Measurements from ENCODE around the gene SEMA4B.

SEMA4B gene

DNA sequence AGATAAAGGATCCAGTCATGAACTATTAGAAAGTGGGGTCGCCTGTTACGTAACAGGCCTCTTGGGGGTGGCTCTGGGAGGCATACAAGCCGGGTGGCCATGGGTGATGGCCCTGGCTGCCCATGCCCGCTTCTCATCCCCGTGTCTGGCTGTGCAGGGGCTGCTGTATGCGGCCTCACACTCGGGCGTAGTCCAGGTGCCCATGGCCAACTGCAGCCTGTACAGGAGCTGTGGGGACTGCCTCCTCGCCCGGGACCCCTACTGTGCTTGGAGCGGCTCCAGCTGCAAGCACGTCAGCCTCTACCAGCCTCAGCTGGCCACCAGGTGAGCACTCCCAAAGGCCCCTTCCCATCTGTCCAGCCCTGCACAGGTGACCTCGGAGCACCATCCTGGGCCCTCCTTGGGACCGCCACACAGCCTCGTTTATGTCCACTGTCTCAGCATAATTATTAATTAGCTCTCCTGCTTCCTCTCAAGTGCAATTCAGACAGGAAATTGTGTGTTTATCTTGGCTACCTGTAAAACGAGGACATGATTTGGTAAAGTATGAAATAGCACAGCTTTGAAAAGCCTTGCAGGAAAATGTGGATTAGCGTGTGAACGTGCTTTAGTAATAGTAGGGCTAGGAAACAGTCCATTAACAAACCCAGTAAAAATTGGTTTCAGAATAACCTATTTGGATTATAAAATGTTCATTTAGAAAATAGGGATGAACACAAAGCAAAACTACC is 24.5 kb downstream of the SEMA4B start:
- no peak for DNase-seq (ENCODE audit: low read depth in 2 of 3, low spot score in 2 of 3)

GRCh38 chr15:90227336-90227735 is 26.2 kb downstream of the SEMA4B start:
- no peak for DNase-seq (ENCODE audit: low read depth in 2 of 3, low spot score in 2 of 3)

DNA sequence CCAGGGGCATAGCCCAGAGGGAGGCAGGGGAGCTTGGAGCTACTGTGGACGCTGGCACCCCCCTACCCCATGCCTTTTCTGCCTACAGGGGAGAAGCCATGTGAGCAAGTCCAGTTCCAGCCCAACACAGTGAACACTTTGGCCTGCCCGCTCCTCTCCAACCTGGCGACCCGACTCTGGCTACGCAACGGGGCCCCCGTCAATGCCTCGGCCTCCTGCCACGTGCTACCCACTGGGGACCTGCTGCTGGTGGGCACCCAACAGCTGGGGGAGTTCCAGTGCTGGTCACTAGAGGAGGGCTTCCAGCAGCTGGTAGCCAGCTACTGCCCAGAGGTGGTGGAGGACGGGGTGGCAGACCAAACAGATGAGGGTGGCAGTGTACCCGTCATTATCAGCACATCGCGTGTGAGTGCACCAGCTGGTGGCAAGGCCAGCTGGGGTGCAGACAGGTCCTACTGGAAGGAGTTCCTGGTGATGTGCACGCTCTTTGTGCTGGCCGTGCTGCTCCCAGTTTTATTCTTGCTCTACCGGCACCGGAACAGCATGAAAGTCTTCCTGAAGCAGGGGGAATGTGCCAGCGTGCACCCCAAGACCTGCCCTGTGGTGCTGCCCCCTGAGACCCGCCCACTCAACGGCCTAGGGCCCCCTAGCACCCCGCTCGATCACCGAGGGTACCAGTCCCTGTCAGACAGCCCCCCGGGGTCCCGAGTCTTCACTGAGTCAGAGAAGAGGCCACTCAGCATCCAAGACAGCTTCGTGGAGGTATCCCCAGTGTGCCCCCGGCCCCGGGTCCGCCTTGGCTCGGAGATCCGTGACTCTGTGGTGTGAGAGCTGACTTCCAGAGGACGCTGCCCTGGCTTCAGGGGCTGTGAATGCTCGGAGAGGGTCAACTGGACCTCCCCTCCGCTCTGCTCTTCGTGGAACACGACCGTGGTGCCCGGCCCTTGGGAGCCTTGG is 27.0 kb downstream of the SEMA4B start:
- no peak for DNase-seq (ENCODE audit: low read depth in 2 of 3, low spot score in 2 of 3)

DNA sequence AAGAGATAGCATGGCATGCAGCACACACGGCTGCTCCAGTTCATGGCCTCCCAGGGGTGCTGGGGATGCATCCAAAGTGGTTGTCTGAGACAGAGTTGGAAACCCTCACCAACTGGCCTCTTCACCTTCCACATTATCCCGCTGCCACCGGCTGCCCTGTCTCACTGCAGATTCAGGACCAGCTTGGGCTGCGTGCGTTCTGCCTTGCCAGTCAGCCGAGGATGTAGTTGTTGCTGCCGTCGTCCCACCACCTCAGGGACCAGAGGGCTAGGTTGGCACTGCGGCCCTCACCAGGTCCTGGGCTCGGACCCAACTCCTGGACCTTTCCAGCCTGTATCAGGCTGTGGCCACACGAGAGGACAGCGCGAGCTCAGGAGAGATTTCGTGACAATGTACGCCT is 27.8 kb downstream of the SEMA4B start:
- DNase-seq (ENCODE audit: low read depth in 2 of 3, low spot score in 2 of 3), result no peak

GRCh38 chr15:90230071-90230494 is 29.0 kb downstream of the SEMA4B start:
- no peak for DNase-seq (ENCODE audit: low read depth in 2 of 3, low spot score in 2 of 3)

GRCh38 chr15:90230610-90231009 is 29.5 kb downstream of the SEMA4B start:
- no peak for DNase-seq (ENCODE audit: low read depth in 2 of 3, low spot score in 2 of 3)

GRCh38 chr15:90231028-90232017 is 30.2 kb downstream of the SEMA4B start:
- DNase-seq (ENCODE audit: low read depth in 2 of 3, low spot score in 2 of 3), result peak; percentile 28 to 38 (median 33)

DNA sequence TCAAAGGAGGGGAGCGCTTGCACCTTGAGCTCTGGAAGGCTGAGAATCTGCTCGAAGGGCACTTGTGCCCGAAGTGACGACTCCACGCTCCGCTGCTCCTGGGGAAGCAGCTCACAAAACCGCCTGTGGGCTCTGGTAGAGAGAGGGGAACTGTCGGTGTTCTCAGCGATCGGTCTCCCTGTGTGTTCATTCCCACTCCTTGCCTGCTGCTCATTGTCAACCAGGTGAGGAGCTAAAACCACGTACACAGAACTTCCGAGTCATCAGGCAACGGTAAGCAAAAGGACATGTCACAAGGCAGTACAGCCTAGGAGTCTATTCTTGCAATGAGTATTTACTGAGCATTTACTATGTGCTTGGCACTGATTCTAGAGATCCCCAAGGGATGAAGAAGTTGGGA is 31.1 kb downstream of the SEMA4B start:
- no peak for DNase-seq (ENCODE audit: low read depth in 2 of 3, low spot score in 2 of 3)

DNA sequence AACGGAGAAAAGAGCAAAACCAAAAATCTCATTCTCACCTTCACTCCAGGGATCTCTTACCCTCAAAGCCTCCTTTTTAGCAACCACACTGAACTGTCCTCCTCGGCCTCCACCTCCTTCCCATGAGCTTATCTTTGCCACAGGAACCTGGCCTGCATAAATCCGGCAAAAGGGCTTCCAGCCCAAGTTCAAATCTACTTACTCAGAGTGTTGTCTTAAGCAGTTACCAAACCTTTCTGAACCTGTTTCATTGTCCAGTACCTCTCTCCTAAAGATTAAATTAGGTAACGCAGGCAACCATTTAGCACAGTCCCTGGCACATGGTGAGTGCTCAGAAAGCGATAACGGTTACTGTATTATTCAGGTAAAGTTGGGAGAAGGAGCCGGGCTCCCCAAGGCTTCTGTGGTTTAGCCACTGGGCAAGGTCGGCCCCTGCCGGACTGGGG is 31.8 kb downstream of the SEMA4B start:
- no peak for DNase-seq (ENCODE audit: low read depth in 2 of 3, low spot score in 2 of 3)

DNA sequence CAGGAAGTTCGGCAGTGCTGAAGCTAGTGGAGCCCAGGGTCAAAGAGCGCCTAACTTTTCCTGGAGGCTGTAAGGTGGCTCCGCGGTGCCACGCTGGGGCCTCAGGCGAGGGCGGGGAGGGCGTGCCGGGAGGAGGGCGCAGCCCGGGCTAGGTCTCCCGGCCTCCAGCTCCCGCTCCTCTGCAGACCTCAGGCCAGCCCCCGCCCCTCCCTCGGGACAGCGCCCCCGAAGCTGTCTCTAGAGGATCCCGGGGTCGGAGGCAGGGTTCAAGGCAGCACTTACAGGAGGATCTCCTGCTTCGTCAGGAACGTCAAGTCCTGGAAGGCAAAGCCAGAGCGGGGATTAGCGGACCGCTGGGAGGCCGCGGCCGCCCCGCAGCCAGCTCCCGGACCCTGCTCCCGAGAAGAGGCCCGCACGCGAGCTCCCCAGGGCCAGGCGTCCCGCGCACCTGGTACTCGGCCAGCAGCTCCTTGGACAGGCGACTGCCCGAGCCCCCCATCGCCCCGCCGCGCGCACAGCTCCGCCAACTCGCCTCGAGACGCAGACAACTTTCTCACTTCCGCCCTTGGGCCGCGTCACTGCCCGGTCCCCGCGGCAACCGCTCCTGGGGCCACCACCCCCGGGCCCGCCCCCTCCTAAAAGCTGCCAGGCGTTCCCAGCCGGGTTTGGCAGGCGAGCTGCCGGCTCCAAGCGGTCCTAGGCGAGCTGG is 32.4 kb downstream of the SEMA4B start, which contains the start of gene CIB1:
Gene CIB1, minus strand, starts transcription at position 555 of the 709 bp plus-strand sequence. Its CDS starts 56 bp downstream, at position 499.
- DNase-seq (ENCODE audit: low read depth in 2 of 3, low spot score in 2 of 3), result peak; percentile 18 to 98 (median 55)

DNA sequence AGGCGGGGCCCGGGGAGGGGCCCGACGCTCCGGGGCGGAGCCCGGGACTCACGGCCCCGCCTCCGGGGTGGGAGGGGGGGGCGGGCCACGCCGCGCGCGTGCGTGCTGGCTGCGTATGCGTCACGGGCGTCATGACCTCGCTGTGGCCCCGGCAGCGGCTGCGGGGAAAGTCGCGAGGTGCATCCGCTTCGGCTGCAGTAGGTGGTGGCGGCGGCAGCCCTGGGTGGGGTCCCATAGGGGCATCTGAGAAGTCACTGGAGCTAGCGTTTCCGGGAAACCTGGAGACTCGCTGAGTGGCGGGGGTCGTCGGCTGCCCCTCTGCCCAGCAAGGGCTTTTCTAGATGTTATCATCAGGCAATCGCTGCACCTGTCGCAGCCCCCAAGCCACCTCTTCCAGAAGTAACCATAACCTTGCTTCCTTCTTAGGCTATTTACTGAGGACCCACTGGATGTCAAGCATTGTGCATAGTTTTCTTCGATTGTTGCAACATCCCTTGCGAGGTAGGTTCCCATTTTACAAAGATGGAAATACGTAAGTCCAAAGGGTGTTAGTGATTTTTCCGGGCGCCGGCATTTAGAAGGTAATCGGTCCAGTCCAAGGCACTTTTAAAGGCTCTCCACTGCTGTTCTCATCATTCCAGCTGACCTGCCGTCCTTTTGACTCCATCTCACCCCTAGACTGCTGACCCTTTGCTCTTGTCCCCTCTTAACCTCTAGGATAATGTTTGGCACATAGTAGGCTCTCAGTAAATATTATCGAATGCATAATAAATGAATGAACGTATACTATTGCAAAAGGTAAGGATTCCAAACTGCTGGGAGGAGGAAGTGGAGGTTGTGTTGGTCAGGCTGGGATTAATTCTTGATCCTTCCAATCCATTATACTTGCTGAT is 33.2 kb downstream of the SEMA4B start, which contains the start of gene GDPGP1:
Gene GDPGP1, plus strand, starts transcription at position 114 of the 893 bp plus-strand sequence. CDS start 6,700 bp downstream, outside the sequence.
- peak in 2 of 3 experiments; percentile 85 to 90 for DNase-seq (ENCODE audit: low read depth in 2 of 3, low spot score in 2 of 3)

DNA sequence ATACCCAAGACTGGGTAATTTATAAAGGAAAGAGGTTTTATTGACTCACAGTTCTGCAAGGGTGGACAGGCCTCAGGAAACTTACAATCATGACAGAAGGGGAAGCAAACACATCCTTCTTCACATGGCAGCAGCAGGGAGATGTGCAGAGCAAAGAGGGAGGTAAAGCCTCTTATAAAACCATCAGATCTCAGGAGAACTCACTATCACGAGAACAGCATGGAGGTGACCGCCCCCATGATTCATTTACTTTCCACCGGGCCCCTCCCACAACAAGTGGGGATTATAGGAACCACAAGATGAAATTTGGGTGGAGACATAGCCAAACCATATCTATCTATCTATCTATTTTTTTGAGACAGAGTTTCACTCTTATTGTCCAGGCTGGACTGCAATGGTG is 38.2 kb downstream of the SEMA4B start:
- DNase-seq (ENCODE audit: low read depth in 2 of 3, low spot score in 2 of 3), result no peak

GRCh38 chr15:90240856-90241255 is 39.7 kb downstream of the SEMA4B start:
- DNase-seq (ENCODE audit: low read depth in 2 of 3, low spot score in 2 of 3), result no peak

DNA sequence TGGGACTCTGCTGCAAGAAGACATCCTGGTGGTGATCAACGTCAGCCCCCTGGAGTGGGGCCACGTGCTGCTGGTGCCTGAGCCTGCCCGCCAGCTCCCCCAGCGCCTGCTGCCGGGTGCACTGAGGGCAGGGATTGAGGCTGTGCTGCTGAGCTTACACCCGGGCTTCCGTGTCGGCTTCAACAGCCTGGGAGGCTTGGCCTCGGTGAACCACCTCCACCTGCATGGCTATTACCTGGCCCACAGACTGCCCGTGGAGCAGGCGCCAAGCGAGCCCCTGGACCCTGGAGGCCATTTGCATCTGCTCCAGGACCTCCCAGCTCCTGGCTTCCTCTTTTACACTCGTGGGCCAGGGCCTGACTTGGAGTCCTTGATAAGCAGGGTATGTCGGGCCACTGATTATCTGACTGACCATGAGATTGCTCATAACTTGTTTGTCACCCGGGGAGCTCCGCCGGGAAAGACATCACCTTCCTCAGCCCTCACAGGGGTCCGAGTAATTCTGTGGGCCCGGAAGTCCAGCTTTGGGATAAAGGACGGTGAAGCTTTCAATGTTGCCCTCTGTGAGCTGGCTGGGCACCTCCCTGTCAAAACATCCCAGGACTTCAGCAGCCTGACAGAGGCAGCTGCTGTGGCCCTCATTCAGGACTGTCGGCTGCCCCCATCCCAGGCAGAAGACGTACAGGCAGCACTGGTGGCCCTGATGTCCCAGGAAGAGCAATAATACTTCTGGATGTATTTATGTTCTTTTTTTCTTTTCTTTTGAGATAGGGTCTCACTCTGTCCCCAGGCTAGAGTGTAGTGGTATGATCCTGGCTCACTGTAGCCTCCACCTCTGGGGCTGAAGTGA is 40.4 kb downstream of the SEMA4B start:
- no peak for DNase-seq (ENCODE audit: low read depth in 2 of 3, low spot score in 2 of 3)

- no peak for DNase-seq (ENCODE audit: low read depth in 2 of 3, low spot score in 2 of 3)
Measured at GRCh38 chr15:90243943-90244639, 43.0 kb downstream of the SEMA4B start.

GRCh38 chr15:90248789-90249202 is 47.7 kb downstream of the SEMA4B start:
- DNase-seq (ENCODE audit: low read depth in 2 of 3, low spot score in 2 of 3), result no peak

DNA sequence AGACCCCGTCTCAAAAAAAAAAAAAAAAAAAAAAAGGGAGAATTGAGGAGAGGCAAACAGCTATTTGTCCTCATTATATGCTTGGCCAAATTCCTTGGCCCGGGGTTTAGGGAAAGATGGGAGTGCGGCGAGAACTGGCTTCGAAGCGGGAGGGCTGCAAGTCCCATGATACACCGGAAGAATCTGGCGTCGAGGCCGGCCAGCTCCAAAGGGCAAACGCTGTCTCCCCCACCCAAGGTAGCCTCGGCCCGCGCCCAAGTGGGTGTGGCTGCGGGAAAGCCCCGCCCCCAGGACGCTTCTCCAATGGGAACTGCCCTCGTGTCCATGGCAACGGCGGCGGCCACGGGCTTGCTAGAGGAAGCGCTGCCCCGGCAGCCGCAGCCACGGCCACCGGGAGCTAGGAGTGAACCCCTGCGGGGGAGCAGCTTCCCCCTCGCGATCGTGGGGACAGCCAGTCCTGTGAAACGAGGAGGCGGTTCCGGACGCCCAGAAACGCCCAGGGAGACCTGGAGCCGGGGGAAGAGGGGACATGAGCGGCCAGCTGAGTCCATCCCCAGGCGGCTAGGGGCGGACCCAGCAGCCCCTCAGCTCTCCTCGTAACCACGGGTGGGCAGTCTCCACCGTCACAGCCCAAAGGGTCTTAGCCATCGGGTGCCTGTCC is 48.2 kb downstream of the SEMA4B start, which contains the start of gene TTLL13:
Gene TTLL13, plus strand, starts transcription at position 354 of the 661 bp plus-strand sequence. CDS start 1,075 bp downstream, outside the sequence.
- DNase-seq (ENCODE audit: low read depth in 2 of 3, low spot score in 2 of 3), result peak in 2 of 3 experiments; percentile 44 to 74
